Measurements from ENCODE around the gene GNPTAB. TPM values are rescaled to one million over a fixed set of nuclear protein-coding genes. Genes with fewer than 3 reads are reported as not detected.

GNPTAB gene
- total and polyA plus RNA-seq, 2 of the 8 experiments (the other 6 are each of a cell fraction or from before 2014, with no cell fraction given) = 21.5 to 51.3 TPM

GRCh38 chr12:101767537-101767936, 63.2 kb downstream of the GNPTAB start:
- WGBS, 2 experiments (ENCODE audit: extremely low coverage in 1 of 2, insufficient coverage in 1 of 2, insufficient read length in 1 of 2, insufficient replicate concordance in 2 of 2, low coverage in 1 of 2, low lambda C conversion rate in 2 of 2, missing lambda C conversion rate in 1 of 2) = 90% methylated on average over 1 of the region's 1 CpG; no CpG with 5 or more reads in 1 of the 2 experiments
- DNase-seq (ENCODE audit: low read depth in 1 of 2, low spot score in 2 of 2) = no peak
- no peak overlapping the region for H3K4me3 ChIP-seq (ENCODE audit: extremely low read depth in 1 of 4, insufficient read depth in 2 of 4, low read depth in 3 of 4, low read length in 4 of 4)
- H3K27me3 ChIP-seq (replicated peaks in 1 of 4; ENCODE audit: control insufficient read depth in 3 of 4, extremely low read depth in 1 of 4, insufficient read depth in 3 of 4, low read length in 3 of 4) = no peaks in the 10 kb centered on the region
- no peak overlapping the region for H2BK120ac ChIP-seq (replicated peaks; ENCODE audit: low read depth, low read length)
- H4K91ac ChIP-seq (replicated peaks; ENCODE audit: insufficient read length, low read length) = no peak overlapping the region
- H3K14ac ChIP-seq (ENCODE audit: insufficient read length) = no peak overlapping the region
- no peaks in the 10 kb centered on the region for H3K79me2 ChIP-seq (ENCODE audit: control insufficient read depth in 1 of 2, insufficient read depth in 2 of 2, low read length in 2 of 2)
- H3K18ac ChIP-seq (ENCODE audit: extremely low read depth, low read length) = no peak overlapping the region
- no peaks in the 10 kb centered on the region for H3K9me3 ChIP-seq (ENCODE audit: insufficient read depth in 2 of 2, low read depth in 1 of 2, low read length in 1 of 2)
- no peak overlapping the region for H2BK20ac ChIP-seq (ENCODE audit: low read length)
- H2AK5ac ChIP-seq (ENCODE audit: low read depth, low read length) = no peak overlapping the region
- TF ChIP-seq RAD21 (IDR thresholded peaks at IDR 0.05 in 1 of 2, conservative IDR thresholded peaks at IDR 0.05 in 1 of 2; ENCODE audit: low read depth in 2 of 2, low read length in 2 of 2) (peak in 1 of 2 experiments; percentile 7; a peak in 1 of 4 replicates), SP2 (IDR thresholded peaks at IDR 0.05; ENCODE audit: low read length) (no peak)
- no peak overlapping the region for H3K23ac ChIP-seq (ENCODE audit: insufficient read length)
- no peak overlapping the region for H2BK5ac ChIP-seq (ENCODE audit: low read depth, low read length)
- no peak overlapping the region for H2BK15ac ChIP-seq (ENCODE audit: low read length)
- H4K20me1 ChIP-seq (replicated peaks in 1 of 2; ENCODE audit: control insufficient read depth in 1 of 2, insufficient read depth in 2 of 2, low read length in 2 of 2) = peaks cover 0 to 2% of the 10 kb centered on the region in 2 experiments
- H4K5ac ChIP-seq (ENCODE audit: insufficient read length, low read depth, low read length) = no peak overlapping the region
- FAIRE-seq = no peak
- POLR2A ChIA-PET (ENCODE audit: partially characterized antibody) = no interaction called here
- no peak overlapping the region for H3K27ac ChIP-seq (ENCODE audit: low read depth, low read length)
- no peaks in the 10 kb centered on the region; the same call in 1 of the 2 replicates for H3K79me1 ChIP-seq (ENCODE audit: low read depth, low read length)
- H3K4ac ChIP-seq (replicated peaks; ENCODE audit: insufficient read length, low read depth, low read length) = no peak overlapping the region
- H4K8ac ChIP-seq (ENCODE audit: extremely low read depth, insufficient read depth, low read length) = no peak overlapping the region
- no peak overlapping the region for H2AFZ ChIP-seq (ENCODE audit: low read length)
- no peak overlapping the region for H3K56ac ChIP-seq (replicated peaks; ENCODE audit: insufficient read length, low read depth, low read length)
- H2BK12ac ChIP-seq (ENCODE audit: low read depth, low read length) = no peak overlapping the region
- H3K4me2 ChIP-seq (ENCODE audit: insufficient read depth in 1 of 2, low read depth in 2 of 2, low read length in 2 of 2) = no peak overlapping the region
- peaks cover 16 to 69% (median 32%) of the 10 kb centered on the region in 4 experiments for H3K36me3 ChIP-seq (ENCODE audit: control insufficient read depth in 2 of 4, insufficient read depth in 4 of 4, low read length in 3 of 4)
- H3K23me2 ChIP-seq (ENCODE audit: low read depth, low read length) = no peaks in the 10 kb centered on the region
- CTCF ChIA-PET (ENCODE audit: partially characterized antibody) = interaction anchor here (0.8 to 3.6 kb wide), 7 partner anchors 8 to 280 kb away, joined by 3 to 21 read pairs (median 4); partner anchors contain the start of gene GNPTAB
- no peaks in the 10 kb centered on the region for H3K4me1 ChIP-seq (replicated peaks in 1 of 4; ENCODE audit: control insufficient read depth in 3 of 4, insufficient read depth in 4 of 4, low read length in 3 of 4)
- H3K9ac ChIP-seq (replicated peaks in 1 of 4; ENCODE audit: extremely low read depth in 1 of 4, low read depth in 3 of 4, low read length in 3 of 4) = no peak overlapping the region
